SK-N-MC (cell line): ENCODE data around the gene NANOG.
"Not testable (repeated sequence)": the region's sequence is repeated elsewhere in the genome, so short reads cannot be mapped to it uniquely, and the experiment has no call there.

Experiments
- DNase-seq: peaks from one replicate; pipeline ENCODE4 v3.0.0-alpha.2; 2011; ENCODE audit warnings: low read depth, low spot score
- H3K27ac ChIP-seq: fragments of 200-600 bp; sonication (generic); 2 replicates; pipeline ENCODE4 v1.5.1; 2016; ENCODE audit warnings: mixed run types
- H3K36me3 ChIP-seq: fragments of 200-600 bp; sonication (generic); 2 replicates; pipeline ENCODE4 v1.6.1; 2017; ENCODE audit warnings: antibody characterized with exemption, low read length, mixed read lengths; ENCODE audit not compliant: insufficient read depth
- H3K4me3 ChIP-seq: fragments of 200-600 bp; sonication (generic); 2 replicates; pipeline ENCODE4 v1.5.1; 2016
- H3K9ac ChIP-seq: fragments of 200-600 bp; sonication (generic); 2 replicates; pipeline ENCODE4 v1.8.0; 2017; ENCODE audit warnings: mixed run types, mixed read lengths; ENCODE audit not compliant: insufficient read length
- H3K9me3 ChIP-seq: fragments of 200-600 bp; sonication (generic); 2 replicates; pipeline ENCODE4 v1.6.1; 2017; ENCODE audit warnings: low read depth, mild to moderate bottlenecking, antibody characterized with exemption, low read length, moderate library complexity, mixed read lengths
- EZH2 ChIP-seq: fragments of 200-600 bp; sonication (generic); IDR thresholded peaks from one replicate; pipeline ENCODE4 v1.6.1; 2017; ENCODE audit warnings: antibody characterized with exemption
- FOXP2 ChIP-seq: optimal IDR thresholded peaks from 2 replicates; pipeline ENCODE3; 2011; ENCODE audit warnings: mild to moderate bottlenecking, moderate library complexity; ENCODE audit not compliant: insufficient read depth; ENCODE audit errors: extremely low read length, control extremely low read depth
- POLR2AphosphoS5 ChIP-seq: IDR thresholded peaks from 2 replicates; pipeline ENCODE4 v1.6.1; 2012; ENCODE audit warnings: mild to moderate bottlenecking, low read depth, low read length, borderline replicate concordance

The NANOG gene

DNA sequence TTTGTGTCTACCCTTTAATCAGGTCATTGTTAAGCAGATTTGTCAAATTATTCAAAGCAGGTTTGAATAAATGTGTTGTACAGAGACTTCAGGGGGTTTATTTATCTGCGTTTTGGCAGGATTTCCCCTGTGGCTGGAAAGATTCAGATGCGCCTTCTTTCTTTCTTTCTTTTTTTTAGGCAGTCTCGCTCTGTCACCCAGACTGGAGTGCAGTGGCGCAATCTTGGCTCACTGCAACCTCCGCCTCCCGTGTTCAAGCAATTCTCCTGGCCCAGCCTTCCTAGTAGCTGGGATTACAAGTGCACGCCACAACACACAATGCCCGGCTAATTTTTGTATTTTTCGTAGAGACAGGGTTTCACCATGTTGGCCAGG, 30.4 kb upstream of the NANOG start:
- DNase-seq = no peak
- Histone ChIP-seq H3K9me3 (no peaks in the 10 kb centered on the region), H3K9ac (peak overlapping the region; percentile 56), H3K4me3 (no peak overlapping the region; the same call in 1 of the 2 replicates), H3K36me3 (no peaks in the 10 kb centered on the region), H3K27ac (no peak overlapping the region)
- TF ChIP-seq FOXP2 = no peak

DNA sequence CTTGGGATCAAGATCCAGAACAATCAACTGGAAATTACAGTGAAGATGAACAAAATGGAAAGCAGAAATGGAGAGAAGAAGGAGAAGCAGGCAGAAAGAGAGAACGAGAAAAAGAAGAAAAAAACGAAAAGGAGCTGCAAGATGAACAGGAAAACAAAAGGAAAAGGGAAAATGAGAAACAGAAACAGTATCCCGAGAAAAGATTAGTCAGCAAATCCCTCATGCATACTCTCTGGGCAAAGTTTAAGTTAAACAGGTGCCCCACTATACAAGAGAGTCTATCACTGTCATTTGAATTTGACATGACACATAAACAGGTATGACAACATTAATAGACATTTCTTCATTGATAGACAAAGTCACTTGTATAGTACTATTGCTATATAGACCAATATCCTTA, 19.2 kb upstream of the NANOG start:
- no peak for DNase-seq
- no peak overlapping the region for H3K9ac ChIP-seq
- no peak for TF ChIP-seq FOXP2
- TF ChIP-seq EZH2 = no peak
- no peak for TF ChIP-seq POLR2AphosphoS5
- H3K36me3 ChIP-seq = no peaks in the 10 kb centered on the region
- no peak overlapping the region for H3K27ac ChIP-seq
- H3K9me3 ChIP-seq = no peaks in the 10 kb centered on the region
- no peak overlapping the region for H3K4me3 ChIP-seq

DNA sequence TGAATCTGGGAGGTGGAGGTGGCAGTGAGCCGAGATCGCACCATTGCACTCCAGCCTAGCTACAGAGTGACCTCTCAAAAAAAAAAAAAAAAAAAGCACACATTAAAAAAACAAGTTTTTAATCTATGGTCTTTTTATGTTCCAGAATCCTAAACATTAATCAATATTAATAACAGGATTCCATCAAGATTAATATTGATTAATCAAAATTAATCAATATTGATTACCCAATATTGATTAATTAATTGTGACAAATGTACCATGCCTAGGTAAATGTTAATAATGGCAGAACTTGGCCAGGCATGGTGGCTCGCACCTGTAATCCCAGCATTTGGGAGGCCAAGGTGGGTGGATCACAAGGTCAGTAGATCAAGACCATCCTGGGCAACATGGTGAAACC, 7.9 kb upstream of the NANOG start:
- Histone ChIP-seq H3K9ac (no peak overlapping the region), H3K27ac (no peak overlapping the region), H3K9me3 (no peaks in the 10 kb centered on the region), H3K36me3 (no peaks in the 10 kb centered on the region), H3K4me3 (no peak overlapping the region)
- no peak for DNase-seq
- TF ChIP-seq POLR2AphosphoS5 (no peak), EZH2 (no peak), FOXP2 (no peak)

- no peak for DNase-seq
- Histone ChIP-seq H3K4me3 (no peak overlapping the region), H3K9me3 (no peaks in the 10 kb centered on the region), H3K9ac (no peak overlapping the region), H3K27ac (no peak overlapping the region), H3K36me3 (no peaks in the 10 kb centered on the region)
- no peak for TF ChIP-seq EZH2
- no peak for TF ChIP-seq FOXP2
- TF ChIP-seq POLR2AphosphoS5 = no peak
Observed at GRCh38 chr12:7782055-7782454, 7.1 kb upstream of the NANOG start.

DNA sequence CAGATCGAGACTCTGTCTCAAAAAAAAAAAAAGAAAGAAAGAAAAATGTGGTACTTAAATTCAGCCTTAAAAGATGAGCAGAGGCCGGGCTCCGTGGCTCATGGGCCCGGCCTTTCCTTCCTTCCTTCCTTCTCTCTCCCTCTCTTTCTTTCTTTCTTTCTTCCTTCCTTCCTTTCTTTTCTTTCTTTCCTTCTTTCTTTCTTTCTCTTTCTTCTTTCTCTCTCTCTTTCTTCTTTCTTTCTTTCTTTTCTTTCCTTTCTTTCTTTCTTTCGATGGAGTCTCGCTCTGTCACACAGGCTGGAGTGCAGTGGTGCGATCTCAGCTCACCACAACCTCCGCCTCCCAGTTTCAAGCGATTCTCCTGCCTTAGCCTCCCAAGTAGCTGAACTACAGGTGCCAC, 5.8 kb upstream of the NANOG start:
- not testable (repeated sequence) for H3K4me3 ChIP-seq, H3K27ac ChIP-seq, H3K9me3 ChIP-seq, H3K36me3 ChIP-seq, DNase-seq, H3K9ac ChIP-seq

GRCh38 chr12:7784701-7785100, 4.5 kb upstream of the NANOG start:
- Histone ChIP-seq H3K27ac (no peak overlapping the region), H3K36me3 (no peaks in the 10 kb centered on the region), H3K4me3 (no peak overlapping the region), H3K9me3 (no peaks in the 10 kb centered on the region), H3K9ac (no peak overlapping the region)
- TF ChIP-seq POLR2AphosphoS5 (no peak), FOXP2 (no peak), EZH2 (no peak)
- DNase-seq = no peak

DNA sequence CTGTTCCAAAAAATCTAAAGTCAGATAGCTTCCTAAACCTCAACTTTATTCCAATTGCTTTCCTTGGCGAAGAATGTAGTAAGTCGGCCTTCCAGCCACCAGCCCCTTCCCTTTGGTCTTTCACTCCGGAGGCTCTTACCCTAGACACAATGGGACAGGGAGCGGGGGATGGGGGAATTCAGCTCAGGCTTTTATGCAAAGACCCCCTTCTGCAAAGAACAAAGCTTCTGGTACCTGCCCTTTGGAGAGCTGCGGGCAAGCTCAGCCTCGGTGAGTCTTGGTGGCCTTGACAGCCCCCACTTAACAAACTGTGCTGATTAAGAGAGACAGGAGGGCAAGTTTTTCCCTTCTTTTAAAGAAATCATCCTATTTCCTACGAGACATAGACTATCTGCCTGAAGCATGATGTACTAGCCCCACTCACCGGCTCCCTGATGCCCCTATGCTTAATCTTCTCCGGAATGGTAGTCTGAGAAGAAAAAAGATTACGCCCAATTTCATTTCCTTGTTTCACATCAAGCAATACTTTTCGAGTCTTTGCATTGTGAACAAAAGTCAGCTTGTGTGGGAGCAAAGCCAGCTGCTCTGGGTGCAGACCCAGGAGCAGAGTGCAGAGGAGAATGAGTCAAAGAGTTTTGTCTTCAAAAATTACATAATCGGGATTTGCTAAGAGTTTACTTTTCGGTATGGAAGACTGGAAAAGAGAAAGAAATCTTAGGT, 1.5 kb upstream of the NANOG start:
- Histone ChIP-seq H3K27ac (no peak overlapping the region), H3K36me3 (no peaks in the 10 kb centered on the region), H3K9me3 (no peaks in the 10 kb centered on the region), H3K4me3 (no peak overlapping the region), H3K9ac (no peak overlapping the region)
- DNase-seq = no peak
- TF ChIP-seq POLR2AphosphoS5 = no peak
- TF ChIP-seq FOXP2 = no peak
- TF ChIP-seq EZH2 = no peak

DNA sequence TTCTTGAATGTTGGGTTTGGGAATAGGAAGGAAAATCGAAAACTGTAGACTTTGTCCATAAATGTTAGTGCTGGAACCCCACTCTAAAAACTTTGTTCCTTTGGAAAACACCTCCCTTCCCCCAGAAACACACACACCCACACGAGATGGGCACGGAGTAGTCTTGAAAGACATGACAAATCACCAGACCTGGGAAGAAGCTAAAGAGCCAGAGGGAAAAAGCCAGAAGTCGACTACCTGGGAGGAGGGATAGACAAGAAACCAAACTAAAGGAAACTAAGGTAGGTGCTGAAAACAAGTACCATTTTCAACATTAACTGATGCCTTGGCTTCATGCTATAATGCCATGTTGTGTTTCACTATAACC, 925 bp upstream of the NANOG start:
- Histone ChIP-seq H3K36me3 (no peaks in the 10 kb centered on the region), H3K9me3 (no peaks in the 10 kb centered on the region), H3K27ac (no peak overlapping the region), H3K4me3 (no peak overlapping the region), H3K9ac (no peak overlapping the region)
- TF ChIP-seq POLR2AphosphoS5 (no peak), EZH2 (no peak), FOXP2 (no peak)
- no peak for DNase-seq

GRCh38 chr12:7793211-7793610, 4.0 kb downstream of the NANOG start:
- Histone ChIP-seq H3K9ac (no peak overlapping the region), H3K27ac (no peak overlapping the region), H3K9me3 (no peaks in the 10 kb centered on the region), H3K4me3 (no peak overlapping the region), H3K36me3 (no peaks in the 10 kb centered on the region)
- no peak for TF ChIP-seq EZH2
- no peak for TF ChIP-seq FOXP2
- no peak for TF ChIP-seq POLR2AphosphoS5
- no peak for DNase-seq

- DNase-seq, H3K27ac ChIP-seq, H3K9ac ChIP-seq, H3K4me3 ChIP-seq, H3K9me3 ChIP-seq, H3K36me3 ChIP-seq: not testable (repeated sequence)
Observed at GRCh38 chr12:7797269-7797668, 8.1 kb downstream of the NANOG start.
